GM18520 (cell line): ENCODE results near the gene RGS9BP.
"Not testable (repeated sequence)": the region's sequence is repeated elsewhere in the genome, so short reads cannot be mapped to it uniquely, and the experiment has no call there.

ENCODE experiments used
- ATAC-seq: cut with Tn5 transposase; IDR thresholded peaks from one replicate; pipeline ENCODE4 v1.9.1; 2021; ENCODE audit not compliant: unreplicated experiment

RGS9BP gene

GRCh38 chr19:32671883-32672593 is 3.6 kb upstream of the RGS9BP start:
- no peak for ATAC-seq

DNA sequence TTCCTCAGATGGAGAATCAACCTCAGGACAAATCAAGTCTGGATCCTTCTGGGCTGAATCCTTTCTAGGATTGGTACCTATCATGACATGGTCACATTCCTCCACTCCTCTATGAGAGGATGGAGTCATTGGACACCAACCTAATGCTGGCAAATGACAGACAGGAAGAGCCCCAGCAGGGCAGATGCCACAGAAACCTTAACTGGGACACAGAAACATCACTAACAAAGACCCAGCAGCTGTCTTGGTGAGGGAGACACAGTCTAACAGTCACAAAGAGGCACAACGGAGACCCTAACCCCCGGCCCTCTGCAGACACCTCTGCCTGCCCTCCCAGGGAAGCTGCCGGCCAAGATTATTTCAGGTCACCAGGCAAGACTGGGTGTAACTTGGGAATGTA is 2.8 kb upstream of the RGS9BP start:
- ATAC-seq: no peak

GRCh38 chr19:32673573-32673972 is 2.1 kb upstream of the RGS9BP start:
- no peak for ATAC-seq

DNA sequence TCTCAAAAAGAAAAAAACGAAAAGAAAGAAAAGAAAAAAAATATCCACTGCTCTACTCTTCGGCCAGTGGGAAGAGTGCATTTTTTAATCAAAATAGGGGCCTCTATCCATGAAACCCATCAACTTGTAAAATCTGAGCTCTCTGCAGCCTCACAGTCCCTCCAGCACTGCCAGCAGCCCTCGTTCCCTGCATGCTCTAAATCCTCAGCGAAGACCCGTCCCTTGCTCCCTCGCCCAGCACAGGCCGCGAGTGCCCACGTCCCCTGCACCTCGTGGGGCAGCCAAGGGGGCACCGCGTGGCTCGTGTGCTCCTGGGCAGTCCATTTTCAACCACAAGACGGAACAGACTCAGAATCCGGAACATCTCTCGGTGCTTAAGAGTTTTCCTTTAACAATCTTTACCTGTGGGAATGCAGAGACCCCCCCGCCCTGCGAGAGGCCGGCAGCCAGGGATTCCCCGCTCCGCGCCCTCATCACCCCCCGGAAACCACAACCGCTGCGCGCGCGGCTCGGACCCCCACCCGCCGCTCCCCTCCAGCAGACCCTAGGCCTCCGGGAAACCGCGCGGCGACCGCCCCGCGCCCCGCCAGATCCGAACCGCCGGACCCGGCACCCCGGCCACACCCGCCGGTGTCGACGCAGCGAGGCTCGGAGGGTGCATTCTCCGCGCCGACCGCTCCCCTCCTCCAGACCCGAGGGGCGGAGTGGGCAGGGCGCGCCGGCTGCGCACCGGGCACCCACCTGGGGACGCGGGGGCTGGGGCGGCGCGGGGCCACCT is 1.3 kb upstream of the RGS9BP start:
- ATAC-seq: no peak

- ATAC-seq: peak; percentile 96
These were observed 523 bp upstream of the RGS9BP start, which contains the start of gene ANKRD27 for GRCh38 chr19:32674931-32675719. Gene ANKRD27 (minus strand): TSS chr19:32675180. CDS start chr19:32659015, 16,165 bp downstream.

- no peak for ATAC-seq
These were observed 692 bp downstream of the RGS9BP start for GRCh38 chr19:32676186-32676894.

- no peak for ATAC-seq
These were observed 1.3 kb downstream of the RGS9BP start for GRCh38 chr19:32676895-32677359.

DNA sequence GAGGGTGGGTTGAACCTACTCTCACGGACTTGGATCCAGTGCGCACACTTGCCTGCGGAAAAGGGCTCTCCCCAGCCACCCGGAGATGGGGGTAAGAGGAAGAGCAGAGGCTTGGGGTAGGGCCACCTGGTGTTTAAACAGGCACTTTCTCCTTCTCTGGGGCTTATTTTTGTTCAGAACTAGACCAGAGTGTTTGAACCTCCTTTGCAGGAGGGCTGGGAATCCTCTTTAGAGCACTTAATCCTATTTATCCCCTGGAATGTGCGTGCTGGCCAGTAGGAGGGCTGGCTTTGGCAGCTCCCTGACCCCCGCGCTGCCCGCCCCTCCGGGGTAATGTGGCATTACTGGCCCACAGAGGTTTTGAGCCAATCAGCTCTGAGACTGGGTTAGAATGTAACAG is 2.0 kb downstream of the RGS9BP start:
- no peak for ATAC-seq

GRCh38 chr19:32680986-32681385 is 5.3 kb downstream of the RGS9BP start:
- no peak for ATAC-seq

- ATAC-seq: no peak
These were observed 6.7 kb downstream of the RGS9BP start for GRCh38 chr19:32682317-32682716.

GRCh38 chr19:32686847-32687475 is 11.3 kb downstream of the RGS9BP start:
- no peak for ATAC-seq

- no peak for ATAC-seq
These were observed 12.0 kb downstream of the RGS9BP start for GRCh38 chr19:32687681-32688080.

DNA sequence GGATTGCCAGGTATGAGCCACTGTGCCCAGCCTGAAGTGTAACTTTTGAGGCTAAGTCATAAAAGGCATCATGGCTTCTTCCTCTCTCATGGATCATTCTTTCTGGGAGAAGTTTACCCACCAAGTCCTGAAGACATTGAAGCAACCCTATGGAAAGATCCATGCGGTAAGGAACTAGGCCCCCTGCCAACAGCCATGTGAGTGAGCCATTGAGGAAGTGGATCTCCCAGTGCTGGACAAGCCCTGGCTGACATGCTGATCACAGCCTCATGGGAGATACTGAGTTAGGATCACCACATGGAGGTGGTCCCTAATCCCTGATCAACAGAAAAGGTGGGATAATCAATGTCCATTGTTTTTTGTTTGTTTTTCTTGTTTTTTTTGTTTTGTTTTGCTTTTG is 12.7 kb downstream of the RGS9BP start:
- ATAC-seq: no peak

GRCh38 chr19:32691291-32691951 is 15.8 kb downstream of the RGS9BP start, which contains the start of gene NUDT19:
Gene NUDT19 (plus strand): TSS chr19:32691821. CDS start chr19:32691961, 140 bp downstream.
- peak; percentile 73 for ATAC-seq

DNA sequence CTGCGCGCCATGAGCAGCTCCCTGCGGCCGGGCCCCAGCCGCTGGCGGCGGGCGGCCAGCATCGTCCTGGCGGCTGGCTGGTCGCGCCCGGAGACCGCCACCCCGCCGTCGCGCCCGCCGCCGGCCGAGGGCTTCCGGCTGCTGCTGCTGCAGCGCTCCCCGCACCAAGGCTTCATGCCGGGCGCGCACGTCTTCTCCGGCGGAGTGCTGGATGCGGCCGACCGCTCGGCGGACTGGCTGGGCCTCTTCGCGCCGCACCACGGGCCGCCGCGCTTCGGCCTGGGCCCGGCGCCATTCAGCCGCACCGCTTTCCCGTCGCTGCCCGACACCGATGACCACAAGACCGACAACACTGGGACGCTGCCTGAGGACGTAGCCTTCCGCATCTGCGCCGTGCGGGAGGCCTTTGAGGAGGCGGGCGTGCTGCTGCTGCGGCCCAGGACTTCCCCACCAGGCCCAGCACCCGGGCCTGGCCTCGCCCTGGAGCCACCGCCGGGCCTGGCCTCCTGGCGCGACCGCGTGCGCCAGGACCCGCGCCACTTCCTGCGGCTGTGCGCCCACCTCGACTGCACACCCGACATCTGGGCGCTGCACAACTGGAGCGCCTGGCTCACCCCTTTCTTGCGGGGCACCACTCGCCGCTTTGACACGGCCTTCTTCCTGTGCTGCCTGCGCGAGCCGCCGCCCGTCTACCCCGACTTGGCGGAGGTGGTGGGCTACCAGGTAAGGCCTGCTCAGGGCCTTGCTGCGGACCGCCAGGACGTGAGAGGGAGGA is 16.5 kb downstream of the RGS9BP start:
- peak; percentile 46 for ATAC-seq

DNA sequence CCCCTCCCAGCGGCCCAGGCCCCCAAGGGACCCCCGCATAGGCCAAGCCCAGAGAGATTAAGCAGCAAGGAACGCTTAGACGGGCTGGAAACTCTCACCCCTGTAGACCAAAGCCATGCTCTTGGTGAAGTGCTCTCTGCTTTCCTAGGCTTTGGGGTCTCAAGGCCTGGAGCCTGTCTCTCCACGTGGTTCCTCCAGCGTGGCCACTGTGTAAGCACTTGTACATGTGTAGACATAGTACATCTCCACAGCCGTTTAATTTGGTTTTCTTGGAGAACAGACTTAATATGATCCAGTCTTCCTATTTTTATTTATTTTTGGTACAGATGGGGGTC is 17.0 kb downstream of the RGS9BP start:
- ATAC-seq: no peak

DNA sequence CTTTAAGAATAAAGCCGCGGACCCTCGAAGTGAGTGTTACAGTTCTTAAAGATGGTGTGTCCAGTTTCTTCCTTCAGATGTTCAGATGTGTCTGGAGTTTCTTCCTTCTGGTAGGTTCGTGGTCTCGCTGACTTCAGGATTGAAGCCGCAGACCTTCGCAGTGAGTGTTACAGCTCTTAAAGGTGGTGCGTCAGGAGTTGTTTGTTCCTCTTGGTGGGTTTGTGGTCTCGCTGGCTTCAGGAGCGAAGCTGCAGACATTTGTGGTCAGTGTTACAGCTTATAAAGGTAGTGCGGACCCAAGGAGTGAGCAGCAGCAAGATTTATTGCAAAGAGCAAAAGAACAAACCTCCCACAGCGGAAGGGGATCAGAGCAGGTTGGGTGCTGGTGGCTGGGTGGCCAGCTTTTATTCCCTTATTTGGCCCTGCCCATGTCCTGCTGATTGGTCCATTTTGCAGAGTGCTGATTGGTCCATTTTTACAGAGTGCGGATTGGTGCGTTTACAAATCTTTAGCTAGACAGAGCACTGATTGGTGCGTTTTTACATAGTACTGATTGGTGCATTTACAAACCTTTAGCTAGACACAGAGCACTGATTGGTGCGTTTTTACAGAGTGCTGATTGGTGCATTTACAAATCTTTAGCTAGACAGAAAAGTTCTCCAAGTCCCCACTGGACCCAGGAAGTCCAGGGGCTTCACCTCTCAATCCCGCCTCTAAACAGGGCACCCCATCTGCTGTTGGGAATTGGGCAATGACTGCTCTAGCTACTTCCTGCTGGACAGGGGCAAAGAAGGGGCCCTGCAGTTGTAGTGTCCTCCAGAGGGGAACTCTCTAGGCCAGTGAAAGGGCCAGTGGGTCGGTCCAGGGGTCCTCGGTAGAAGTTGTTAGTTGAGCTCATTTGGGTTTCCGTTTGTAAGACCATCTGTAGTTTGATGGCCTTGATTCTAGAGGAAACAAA is 17.8 kb downstream of the RGS9BP start:
- ATAC-seq: not testable (repeated sequence)

DNA sequence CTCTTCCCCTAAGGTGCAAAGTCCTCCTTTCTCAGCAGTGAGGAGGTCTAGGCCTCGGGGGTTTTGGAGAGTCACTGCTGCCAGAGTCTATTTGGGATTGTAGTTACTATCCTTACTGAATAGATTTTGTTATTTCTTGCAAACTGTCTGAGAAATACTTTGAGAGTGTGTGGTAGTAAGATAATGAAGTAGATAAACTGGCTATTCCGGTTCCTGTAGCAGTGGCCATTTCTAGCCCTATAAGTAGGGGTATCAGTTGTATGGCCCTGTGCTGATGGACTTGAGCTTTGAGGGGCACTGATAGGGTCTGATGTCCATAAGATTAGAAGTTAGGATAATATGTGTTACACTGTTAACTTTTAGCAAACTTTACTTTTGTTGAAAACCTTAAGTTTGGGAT is 18.7 kb downstream of the RGS9BP start:
- ATAC-seq: not testable (repeated sequence)
